Measurements from ENCODE around the gene WDCP. TPM values are rescaled to one million over a fixed set of nuclear protein-coding genes. Genes with fewer than 3 reads are reported as not detected.

Gene WDCP
- total RNA-seq, 1 experiment from 2014 or later: 5.6 TPM

DNA sequence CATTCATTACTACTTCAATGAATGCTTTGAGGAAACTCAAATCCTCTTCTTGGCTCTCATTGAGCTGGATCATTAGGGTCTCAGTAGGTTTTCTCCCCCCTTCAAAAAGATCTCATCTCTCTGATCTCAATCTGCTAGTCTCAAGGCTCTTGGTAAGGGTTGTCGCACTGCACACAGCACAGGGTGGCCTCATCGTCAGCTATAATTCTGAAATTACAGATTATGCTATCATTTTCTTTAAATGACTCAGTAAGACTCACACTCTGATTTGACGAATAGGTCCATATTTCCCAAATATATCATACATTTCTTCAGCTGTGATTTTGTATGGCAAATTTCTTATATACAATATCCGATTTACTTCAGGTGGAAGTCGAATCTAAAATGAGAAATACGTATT, 26.6 kb upstream of the WDCP start:
- no TSS peak for BruUV-seq (replicated peaks)
- H3K9me2 ChIP-seq (replicated peaks; ENCODE audit: low read length): no peaks in the 10 kb centered on the region
- H3K4me2 ChIP-seq (ENCODE audit: low read length): no peak overlapping the region; the same call in 1 of the 2 replicates
- DNase-seq (no peak), ATAC-seq (no peak)
- H2AFZ ChIP-seq (ENCODE audit: low read length): no peak overlapping the region
- TF ChIP-seq EZH2 (IDR thresholded peaks at IDR 0.05; ENCODE audit: low read length, unreplicated experiment) (no peak), EZH2phosphoT487 (IDR thresholded peaks at IDR 0.05; ENCODE audit: borderline replicate concordance, low read length) (no peak)
- TF ChIP-seq, protein P1, sequence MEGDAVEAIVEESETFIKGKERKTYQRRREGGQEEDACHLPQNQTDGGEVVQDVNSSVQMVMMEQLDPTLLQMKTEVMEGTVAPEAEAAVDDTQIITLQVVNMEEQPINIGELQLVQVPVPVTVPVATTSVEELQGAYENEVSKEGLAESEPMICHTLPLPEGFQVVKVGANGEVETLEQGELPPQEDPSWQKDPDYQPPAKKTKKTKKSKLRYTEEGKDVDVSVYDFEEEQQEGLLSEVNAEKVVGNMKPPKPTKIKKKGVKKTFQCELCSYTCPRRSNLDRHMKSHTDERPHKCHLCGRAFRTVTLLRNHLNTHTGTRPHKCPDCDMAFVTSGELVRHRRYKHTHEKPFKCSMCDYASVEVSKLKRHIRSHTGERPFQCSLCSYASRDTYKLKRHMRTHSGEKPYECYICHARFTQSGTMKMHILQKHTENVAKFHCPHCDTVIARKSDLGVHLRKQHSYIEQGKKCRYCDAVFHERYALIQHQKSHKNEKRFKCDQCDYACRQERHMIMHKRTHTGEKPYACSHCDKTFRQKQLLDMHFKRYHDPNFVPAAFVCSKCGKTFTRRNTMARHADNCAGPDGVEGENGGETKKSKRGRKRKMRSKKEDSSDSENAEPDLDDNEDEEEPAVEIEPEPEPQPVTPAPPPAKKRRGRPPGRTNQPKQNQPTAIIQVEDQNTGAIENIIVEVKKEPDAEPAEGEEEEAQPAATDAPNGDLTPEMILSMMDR (conservative IDR thresholded peaks at IDR 0.05; ENCODE audit: low read depth, low read length): no peak
- ChIA-PET CTCF (no interaction called here), POLR2A (ENCODE audit: unreplicated experiment) (no interaction called here)
- H3K4me1 ChIP-seq (ENCODE audit: insufficient read depth, low read length): peaks cover 13% of the 10 kb centered on the region
- peaks cover 31% of the 10 kb centered on the region for H3K36me3 ChIP-seq (ENCODE audit: low read depth, low read length)
- no peak overlapping the region for H3K4me3 ChIP-seq (ENCODE audit: low read length)
- no peaks in the 10 kb centered on the region for H3F3A ChIP-seq (ENCODE audit: low read length, unreplicated experiment)
- no peak overlapping the region for H3K27ac ChIP-seq (ENCODE audit: low read length)
- H4K20me1 ChIP-seq (ENCODE audit: low read length): 0 out of 2 replicates have a peak, but pooled peaks cover 3% of the 10 kb centered on the region
- peaks cover 39% of the 10 kb centered on the region for H3K79me2 ChIP-seq (ENCODE audit: low read length)
- no peaks in the 10 kb centered on the region for H3K9me3 ChIP-seq (ENCODE audit: low read length)
- no peak overlapping the region for H3K9ac ChIP-seq (ENCODE audit: low read length)
- intact Hi-C loops (cut with micrococcal nuclease): no loop called here
- no peaks in the 10 kb centered on the region for H3K27me3 ChIP-seq (ENCODE audit: low read length)

DNA sequence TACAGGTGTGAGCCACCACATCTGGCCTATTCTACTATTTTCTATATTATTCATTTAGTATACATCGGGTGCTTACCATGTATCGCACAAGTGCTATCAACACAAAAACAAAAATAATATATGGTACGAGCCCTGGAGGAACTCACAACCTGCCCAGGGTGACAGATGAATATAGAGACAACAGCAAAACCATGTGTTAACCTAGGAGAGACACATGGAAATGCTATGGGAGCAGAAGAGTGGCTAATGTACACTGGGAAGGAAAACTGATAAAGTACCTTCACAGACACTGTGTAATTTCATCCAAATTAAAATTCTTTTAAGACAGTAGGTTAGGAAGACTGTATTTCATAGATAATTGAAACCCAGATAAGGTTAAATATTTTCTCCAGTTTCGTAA, 25.1 kb upstream of the WDCP start:
- BruUV-seq (replicated peaks): no TSS peak
- DNase-seq (no peak), ATAC-seq (no peak)
- intact Hi-C loops (cut with micrococcal nuclease): no loop called here
- Histone ChIP-seq H3K4me2 (ENCODE audit: low read length) (no peak overlapping the region), H3K27me3 (ENCODE audit: low read length) (no peaks in the 10 kb centered on the region), H4K20me1 (ENCODE audit: low read length) (0 out of 2 replicates have a peak, but pooled peaks cover 3% of the 10 kb centered on the region), H3K79me2 (ENCODE audit: low read length) (peaks cover 39% of the 10 kb centered on the region), H2AFZ (ENCODE audit: low read length) (no peak overlapping the region), H3F3A (ENCODE audit: low read length, unreplicated experiment) (no peaks in the 10 kb centered on the region), H3K4me3 (ENCODE audit: low read length) (no peak overlapping the region), H3K36me3 (ENCODE audit: low read depth, low read length) (peaks cover 32% of the 10 kb centered on the region), H3K9me2 (replicated peaks; ENCODE audit: low read length) (no peaks in the 10 kb centered on the region), H3K9me3 (ENCODE audit: low read length) (no peaks in the 10 kb centered on the region), H3K27ac (ENCODE audit: low read length) (no peak overlapping the region), H3K9ac (ENCODE audit: low read length) (no peak overlapping the region), H3K4me1 (ENCODE audit: insufficient read depth, low read length) (peaks cover 5% of the 10 kb centered on the region)
- CTCF ChIA-PET: no interaction called here
- POLR2A ChIA-PET (ENCODE audit: unreplicated experiment): no interaction called here
- TF ChIP-seq EZH2phosphoT487 (IDR thresholded peaks at IDR 0.05; ENCODE audit: borderline replicate concordance, low read length) (no peak), EZH2 (IDR thresholded peaks at IDR 0.05; ENCODE audit: low read length, unreplicated experiment) (no peak)
- TF ChIP-seq, protein P1 (conservative IDR thresholded peaks at IDR 0.05; ENCODE audit: low read depth, low read length): no peak

DNA sequence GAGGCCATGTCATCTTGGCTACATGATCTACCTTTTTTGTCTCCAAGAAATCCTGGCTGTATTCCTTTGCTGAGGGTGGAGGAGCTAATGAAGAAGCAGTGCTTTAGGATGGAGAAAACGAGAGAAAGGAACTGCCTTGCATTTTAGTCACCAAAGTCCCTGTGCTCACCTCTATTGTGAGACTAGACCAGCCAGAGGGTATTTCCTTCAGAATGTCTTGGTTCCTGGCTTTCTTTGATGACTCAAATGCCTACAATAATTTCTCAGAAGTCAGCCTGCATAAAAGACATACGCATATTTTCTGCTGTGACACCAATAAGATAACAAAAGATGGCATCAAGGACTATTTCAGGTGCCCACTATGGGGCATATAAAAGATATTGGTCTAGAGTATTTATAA, 18.1 kb upstream of the WDCP start:
- no TSS peak for BruUV-seq (replicated peaks)
- Histone ChIP-seq H3K9me3 (ENCODE audit: low read length) (no peaks in the 10 kb centered on the region), H3F3A (ENCODE audit: low read length, unreplicated experiment) (no peaks in the 10 kb centered on the region), H3K27ac (ENCODE audit: low read length) (no peak overlapping the region), H4K20me1 (ENCODE audit: low read length) (no peaks in the 10 kb centered on the region), H3K9ac (ENCODE audit: low read length) (no peak overlapping the region), H3K4me2 (ENCODE audit: low read length) (no peak overlapping the region), H3K4me3 (ENCODE audit: low read length) (no peak overlapping the region), H3K4me1 (ENCODE audit: insufficient read depth, low read length) (no peaks in the 10 kb centered on the region), H3K9me2 (replicated peaks; ENCODE audit: low read length) (no peaks in the 10 kb centered on the region), H2AFZ (ENCODE audit: low read length) (no peak overlapping the region), H3K79me2 (ENCODE audit: low read length) (no peaks in the 10 kb centered on the region), H3K36me3 (ENCODE audit: low read depth, low read length) (peaks cover 15% of the 10 kb centered on the region), H3K27me3 (ENCODE audit: low read length) (no peaks in the 10 kb centered on the region)
- CTCF ChIA-PET: no interaction called here
- POLR2A ChIA-PET (ENCODE audit: unreplicated experiment): no interaction called here
- intact Hi-C loops (cut with micrococcal nuclease): no loop called here
- TF ChIP-seq EZH2phosphoT487 (IDR thresholded peaks at IDR 0.05; ENCODE audit: borderline replicate concordance, low read length) (no peak), EZH2 (IDR thresholded peaks at IDR 0.05; ENCODE audit: low read length, unreplicated experiment) (no peak)
- TF ChIP-seq, protein P1 (conservative IDR thresholded peaks at IDR 0.05; ENCODE audit: low read depth, low read length): no peak
- DNase-seq (no peak), ATAC-seq (no peak)
